ENCODE measurements around the gene NGEF.

The NGEF gene

GRCh38 chr2:232973011-232973735, 39.9 kb downstream of the NGEF start:
- H3K36me3 Mint-ChIP-seq (ENCODE audit: low read depth) = no peaks in the 10 kb centered on the region
- no peak for TF ChIP-seq CTCF (IDR thresholded peaks at IDR 0.05; ENCODE audit: unreplicated experiment in 3 of 3)
- no peak overlapping the region for H3K27ac Mint-ChIP-seq
- H3K4me3 Mint-ChIP-seq = no peak overlapping the region
- H3K9me3 Mint-ChIP-seq = no peaks in the 10 kb centered on the region
- H3K4me1 Mint-ChIP-seq = peaks cover 13% of the 10 kb centered on the region
- peaks cover 9% of the 10 kb centered on the region for H3K27me3 Mint-ChIP-seq (ENCODE audit: low read depth)

- H3K4me1 Mint-ChIP-seq = peaks cover 13% of the 10 kb centered on the region
- H3K27ac Mint-ChIP-seq = no peak overlapping the region
Observed at GRCh38 chr2:232971744-232972143, 41.3 kb downstream of the NGEF start.

GRCh38 chr2:232970051-232970450, 43.0 kb downstream of the NGEF start:
- Mint-ChIP-seq H3K27ac (no peak overlapping the region), H3K36me3 (ENCODE audit: low read depth) (no peaks in the 10 kb centered on the region), H3K27me3 (ENCODE audit: low read depth) (peaks cover 4% of the 10 kb centered on the region), H3K9me3 (peaks cover 9% of the 10 kb centered on the region), H3K4me3 (no peak overlapping the region), H3K4me1 (peaks cover 13% of the 10 kb centered on the region)
- TF ChIP-seq CTCF (IDR thresholded peaks at IDR 0.05; ENCODE audit: unreplicated experiment in 3 of 3) = no peak

More at GRCh38 chr2:232971744-232972143, 41.3 kb downstream of the NGEF start:
- Mint-ChIP-seq H3K9me3 (no peaks in the 10 kb centered on the region), H3K36me3 (ENCODE audit: low read depth) (no peaks in the 10 kb centered on the region), H3K27me3 (ENCODE audit: low read depth) (peaks cover 5% of the 10 kb centered on the region), H3K4me3 (no peak overlapping the region)
- TF ChIP-seq CTCF (IDR thresholded peaks at IDR 0.05; ENCODE audit: unreplicated experiment in 3 of 3) = no peak

- no peak for TF ChIP-seq CTCF (IDR thresholded peaks at IDR 0.05; ENCODE audit: unreplicated experiment in 3 of 3)
- Mint-ChIP-seq H3K36me3 (ENCODE audit: low read depth) (no peaks in the 10 kb centered on the region), H3K4me1 (no peaks in the 10 kb centered on the region), H3K9me3 (peaks cover 10% of the 10 kb centered on the region), H3K27me3 (ENCODE audit: low read depth) (peaks cover 5% of the 10 kb centered on the region), H3K27ac (no peak overlapping the region), H3K4me3 (no peak overlapping the region)
Observed at GRCh38 chr2:232967474-232967873, 45.6 kb downstream of the NGEF start.

- Mint-ChIP-seq H3K4me1 (no peaks in the 10 kb centered on the region), H3K36me3 (ENCODE audit: low read depth) (no peaks in the 10 kb centered on the region)
Observed at GRCh38 chr2:232966122-232966521, 46.9 kb downstream of the NGEF start.

More at GRCh38 chr2:232966122-232966521, 46.9 kb downstream of the NGEF start:
- Mint-ChIP-seq H3K27me3 (ENCODE audit: low read depth) (peaks cover 12% of the 10 kb centered on the region), H3K4me3 (no peak overlapping the region), H3K9me3 (peaks cover 10% of the 10 kb centered on the region), H3K27ac (no peak overlapping the region)
- TF ChIP-seq CTCF (IDR thresholded peaks at IDR 0.05; ENCODE audit: unreplicated experiment in 3 of 3) = no peak

All from nephron (organoid).